Activated CD4-positive, alpha-beta T cell treated with anti-CD3 and anti-CD28 coated beads for 4 hours (primary cell): ENCODE data around the gene RAB31.

Experiments
- DNase-seq, 2 donors: peaks; one replicate each; pipeline ENCODE4 v3.0.0-alpha.2; 2020

The RAB31 gene

DNA sequence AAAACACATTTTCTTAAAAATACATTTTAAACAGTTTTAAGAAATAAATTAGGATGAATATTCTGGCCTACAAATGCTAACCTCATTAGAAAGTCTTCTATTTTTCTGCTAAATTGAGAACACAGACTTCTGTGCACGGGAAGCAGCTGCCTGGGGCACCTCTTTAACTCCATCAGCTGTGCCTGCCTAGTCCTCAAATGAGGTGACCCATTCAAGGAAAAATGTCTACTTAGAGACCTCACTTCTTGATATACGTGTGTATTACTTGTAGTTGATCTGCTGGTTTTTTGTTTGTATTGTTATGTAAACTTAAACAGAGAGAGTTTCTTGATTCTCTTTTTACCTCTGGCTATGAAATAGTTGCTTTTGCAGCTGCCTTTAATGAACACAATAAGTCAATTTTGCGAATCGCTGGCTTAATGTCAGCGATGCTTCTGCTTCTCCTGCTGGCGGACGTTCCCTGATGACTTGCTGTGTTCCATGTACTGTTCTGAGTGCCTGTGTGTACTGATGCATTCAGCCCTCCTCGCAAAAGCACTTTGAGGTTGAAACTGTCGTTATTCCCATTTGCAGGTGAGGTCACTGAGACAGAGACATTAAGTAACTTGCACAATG lies 88.9 kb downstream of the RAB31 start:
- no peak for DNase-seq

DNA sequence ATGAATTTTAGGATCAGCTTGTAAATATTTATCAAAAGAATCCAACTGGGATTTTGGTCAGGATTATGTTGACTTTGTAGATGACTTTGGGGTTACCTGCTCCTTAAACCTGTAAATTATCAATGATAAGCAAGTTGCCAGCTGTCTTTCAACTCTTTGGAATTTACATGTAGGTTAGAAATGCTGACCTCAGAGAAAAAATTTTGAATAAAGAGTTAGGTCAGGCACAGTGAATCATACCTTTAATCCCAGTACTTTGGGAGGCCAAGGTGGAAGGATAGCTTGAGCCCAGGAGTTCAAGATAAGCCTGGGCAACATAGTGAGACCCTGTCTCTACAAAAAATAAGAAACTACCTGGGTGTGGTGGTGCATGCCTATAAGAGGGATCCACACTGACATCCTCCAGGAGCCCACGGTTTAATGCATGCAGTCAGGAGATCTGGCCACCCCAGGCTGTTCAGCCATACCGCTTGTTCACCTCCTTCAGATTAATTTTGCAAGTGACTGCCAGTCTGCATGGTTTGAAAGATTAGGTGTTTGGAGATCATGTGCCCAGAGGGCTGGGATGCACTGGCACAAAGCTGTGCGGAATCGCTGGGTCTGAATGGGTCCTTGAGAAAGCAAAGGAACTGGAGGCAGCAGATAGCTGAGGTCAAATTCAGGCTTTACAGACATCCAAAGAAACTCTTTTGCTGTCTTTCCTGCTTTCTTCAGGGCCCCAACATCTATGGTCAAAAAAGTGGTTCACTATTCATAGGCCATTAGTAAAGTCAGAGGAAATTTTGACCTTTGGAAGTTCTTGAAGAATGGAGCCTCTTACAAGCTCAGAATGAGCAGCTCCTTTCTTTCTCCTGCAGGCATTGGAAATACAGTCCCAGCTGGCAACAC lies 94.3 kb downstream of the RAB31 start:
- no peak for DNase-seq

DNA sequence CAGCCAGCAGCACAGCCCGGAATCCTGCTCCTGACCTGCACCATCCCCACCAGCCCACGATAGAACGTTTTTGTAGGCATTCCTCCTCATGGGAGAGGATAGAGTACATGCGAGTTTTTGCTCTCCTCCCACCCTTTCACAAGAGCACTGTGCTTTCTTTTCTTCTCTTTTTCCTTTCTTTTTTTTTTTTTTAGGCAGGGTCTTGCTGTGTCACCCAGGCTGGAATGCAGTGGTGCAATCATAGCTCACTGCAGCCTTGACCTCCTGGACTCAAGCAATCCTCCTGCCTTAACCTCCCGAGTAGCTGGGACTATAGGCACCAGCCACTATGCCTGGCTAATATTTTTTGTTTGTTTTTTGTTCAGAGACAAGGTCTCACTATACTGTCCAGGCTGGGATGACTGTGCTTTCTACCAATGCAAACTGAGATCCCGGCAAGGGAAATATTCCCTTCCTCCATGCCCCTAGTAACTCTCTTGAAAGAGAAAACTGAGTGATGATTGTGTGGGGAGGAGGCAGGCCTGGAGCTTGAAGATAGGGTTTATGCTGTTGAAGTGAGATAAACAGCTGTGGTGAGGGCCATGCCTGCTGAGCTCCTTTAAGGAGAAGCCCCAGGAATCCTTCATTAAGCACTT lies 95.1 kb downstream of the RAB31 start:
- DNase-seq, result no peak

DNA sequence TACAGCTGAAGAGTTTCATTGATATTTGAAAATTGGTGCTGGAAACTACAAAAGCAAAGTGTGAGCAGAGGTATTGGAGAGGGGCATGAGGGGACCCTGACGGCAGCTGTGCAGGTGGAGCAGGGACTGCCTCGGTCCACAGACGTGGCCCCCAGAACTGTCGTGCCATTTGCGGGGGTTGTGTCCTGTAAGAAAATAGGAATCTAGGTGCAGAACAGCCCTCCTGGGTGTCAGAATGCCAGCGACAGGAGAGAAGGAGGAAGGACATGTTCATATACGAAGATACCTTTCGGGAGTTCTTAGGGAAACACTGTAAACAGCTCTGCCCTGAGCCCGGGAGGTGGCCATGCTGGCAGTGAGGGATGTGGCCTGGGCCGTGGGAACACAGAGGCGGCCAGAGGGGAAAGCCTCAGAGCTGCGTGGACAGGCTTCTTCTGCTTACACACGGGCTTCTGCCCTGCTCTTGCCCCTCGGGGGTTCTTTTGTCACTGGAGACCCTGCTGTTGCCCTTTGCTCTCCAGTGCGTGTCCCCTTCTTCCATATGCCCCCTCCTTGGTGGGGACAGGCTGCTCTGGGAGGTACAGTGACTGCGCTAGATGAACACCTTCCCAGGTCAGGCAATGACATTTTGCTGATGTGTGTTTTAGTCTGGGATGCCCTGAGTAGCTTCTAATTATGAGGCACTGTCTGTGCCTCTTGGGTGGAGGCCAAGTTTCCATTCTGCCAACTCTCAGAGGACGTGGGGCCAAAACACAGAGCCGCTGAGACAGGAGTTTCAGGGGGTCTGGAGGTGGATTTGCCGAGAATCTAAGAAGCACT lies 95.8 kb downstream of the RAB31 start:
- DNase-seq, result no peak

DNA sequence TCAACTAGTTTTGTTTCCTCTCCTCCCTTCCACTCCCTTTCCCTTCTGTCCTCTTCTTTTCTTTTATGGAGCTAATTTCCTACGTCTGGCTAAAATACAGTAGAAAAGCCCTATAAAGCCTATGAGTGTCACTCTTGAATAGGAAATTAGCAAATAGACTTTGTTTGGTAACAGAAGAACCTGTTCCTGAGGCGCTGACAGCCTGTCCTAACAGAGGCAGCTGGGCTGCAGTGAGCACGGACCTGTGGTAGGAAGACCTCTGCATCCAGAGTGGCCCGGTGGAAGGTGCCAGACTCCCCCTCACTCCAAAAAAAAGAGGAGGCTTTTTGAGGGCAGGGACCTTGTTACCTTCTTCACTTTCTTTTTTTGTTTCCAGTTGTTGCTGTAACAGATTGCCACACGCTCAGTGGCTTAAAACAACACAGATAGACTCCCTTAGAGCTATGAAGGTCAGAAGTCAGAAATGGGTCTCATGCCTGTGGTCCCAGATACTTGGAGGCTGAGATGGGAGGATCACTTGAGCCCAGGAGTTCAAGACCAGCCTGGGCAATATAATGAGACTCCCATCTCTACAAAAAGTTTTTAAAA lies 96.5 kb downstream of the RAB31 start:
- no peak for DNase-seq

DNA sequence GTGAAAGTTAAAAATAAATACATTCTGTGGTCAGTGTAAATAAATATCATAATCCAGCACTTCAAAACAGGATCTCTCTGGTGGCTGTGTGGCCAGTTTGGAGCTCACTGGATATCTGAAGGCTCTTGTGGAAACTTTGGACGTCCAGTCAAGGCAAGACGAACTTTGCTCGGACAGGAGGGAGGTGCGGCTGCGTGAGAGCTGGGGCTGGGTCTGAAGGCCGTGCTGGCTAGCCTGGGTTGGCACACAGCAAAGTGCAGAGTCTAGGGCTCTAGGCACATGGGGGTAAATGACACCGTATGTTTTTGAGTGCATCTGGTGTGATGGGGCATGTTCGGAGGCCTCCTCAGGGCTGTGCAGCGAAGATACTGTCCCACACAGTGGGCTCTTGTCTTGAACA lies 98.8 kb downstream of the RAB31 start:
- DNase-seq, result no peak

DNA sequence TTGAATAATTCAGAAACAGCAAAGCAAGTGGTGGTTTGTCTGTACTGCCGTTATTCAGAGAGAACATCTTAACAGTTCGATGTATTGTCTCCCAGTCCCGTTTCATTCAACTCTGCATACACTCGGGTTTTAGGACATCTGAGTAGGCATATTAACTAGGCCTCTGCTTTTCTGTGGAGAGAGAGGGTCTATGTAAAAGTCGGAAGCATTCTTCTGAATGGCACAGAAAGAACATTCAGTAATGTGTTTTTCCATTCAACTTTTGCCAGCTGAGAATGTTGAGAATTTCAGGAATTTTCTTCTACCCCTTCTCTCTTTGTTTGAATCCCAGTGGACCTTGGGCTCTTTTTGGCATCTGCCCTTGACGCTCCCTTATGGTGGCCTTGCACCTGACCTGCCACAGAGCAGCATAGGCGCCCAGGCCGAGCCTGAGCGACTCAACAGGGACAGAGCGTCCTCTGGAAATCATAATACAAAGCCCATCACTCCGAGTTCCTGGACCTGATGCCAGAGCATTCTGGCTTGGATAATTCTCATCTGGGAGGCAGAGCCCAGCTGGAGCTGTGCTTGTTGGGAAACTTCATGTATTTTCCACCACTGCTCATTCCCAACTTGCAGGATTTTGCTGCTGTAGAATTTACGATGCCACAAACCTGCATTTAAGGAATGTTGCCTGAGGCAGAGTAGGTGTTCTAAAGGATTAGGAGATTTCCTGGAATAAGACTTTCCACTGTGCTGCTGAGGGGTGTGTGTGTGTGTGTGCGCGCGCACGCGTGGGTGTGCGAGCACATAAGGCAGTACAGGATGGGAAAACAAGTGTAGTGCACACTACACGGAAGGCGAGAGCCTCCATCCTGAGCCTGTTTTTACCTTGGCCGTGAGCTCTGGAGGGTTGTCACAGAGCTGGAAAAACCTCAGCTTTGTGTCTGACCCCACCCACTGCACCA lies 100.5 kb downstream of the RAB31 start:
- no peak for DNase-seq

DNA sequence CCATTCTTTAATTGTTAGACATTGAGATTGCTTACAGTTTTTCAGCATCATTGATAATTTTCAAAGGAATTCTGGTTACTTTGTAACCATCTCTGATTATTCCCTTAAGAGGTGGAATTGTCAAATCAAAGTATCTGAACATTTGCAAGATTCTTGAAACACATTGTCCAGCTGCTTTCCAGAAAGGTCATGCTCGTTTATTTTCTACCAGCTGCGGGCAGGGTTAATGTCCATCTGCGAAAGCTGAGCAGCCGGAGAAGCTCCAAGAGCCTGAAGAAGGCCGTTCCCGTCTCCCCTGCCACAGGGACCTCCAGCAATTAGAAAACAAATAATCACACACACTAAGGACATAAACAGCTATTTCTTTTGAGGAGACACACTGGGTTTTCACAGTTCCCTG lies 101.6 kb downstream of the RAB31 start:
- no peak for DNase-seq

DNA sequence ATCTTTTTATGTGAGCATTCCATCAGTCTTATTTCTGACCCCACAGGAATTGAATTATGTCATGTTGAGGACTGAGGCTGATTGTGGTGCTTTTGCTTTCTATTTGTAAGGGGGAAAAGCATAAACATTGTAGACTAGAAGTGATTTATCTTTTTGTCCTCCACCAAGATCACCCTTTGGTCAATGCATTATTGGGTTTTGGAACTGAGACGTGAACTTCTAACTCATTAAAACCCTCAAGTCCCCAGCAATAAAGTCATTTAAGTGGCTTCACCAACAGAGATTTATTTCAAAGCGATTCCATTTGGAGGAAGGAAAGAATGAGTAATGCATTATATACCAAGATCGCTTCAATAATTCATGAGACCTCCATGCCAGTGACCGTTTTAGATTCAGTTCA lies 102.2 kb downstream of the RAB31 start:
- DNase-seq, result no peak

DNA sequence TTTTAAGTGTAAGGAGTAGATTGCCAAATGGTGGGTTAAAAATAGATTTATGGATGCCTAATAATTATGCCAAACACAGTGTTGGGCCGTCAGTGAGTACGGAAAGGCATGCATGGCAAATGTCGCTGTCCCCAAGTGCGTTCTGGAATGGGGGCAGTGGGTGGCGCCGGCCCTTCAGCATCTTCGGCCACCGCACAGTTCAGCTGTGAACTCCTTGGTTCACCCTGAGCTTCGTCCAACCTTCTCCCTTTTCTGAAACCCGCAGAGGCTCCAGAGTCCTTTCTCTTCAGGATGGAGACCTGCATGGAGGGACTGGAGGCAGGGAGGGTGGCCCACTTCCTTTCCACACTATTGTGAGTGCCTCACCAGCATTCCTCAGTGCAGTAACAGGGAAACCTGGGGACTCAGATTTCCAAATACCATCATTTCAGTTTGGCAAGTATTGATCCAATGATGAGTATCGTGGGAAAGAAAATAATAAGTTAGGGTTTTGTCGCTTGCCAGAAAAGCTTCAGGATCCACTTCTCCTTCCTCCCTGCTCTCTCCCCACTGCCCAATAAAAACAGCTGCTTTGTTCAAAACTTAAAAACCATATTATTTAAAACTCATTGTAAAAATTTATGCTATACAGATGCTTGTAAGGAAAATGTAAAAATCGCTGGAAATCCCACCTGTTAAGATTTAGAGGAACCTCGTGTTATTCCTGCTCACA lies 103.0 kb downstream of the RAB31 start:
- no peak for DNase-seq

DNA sequence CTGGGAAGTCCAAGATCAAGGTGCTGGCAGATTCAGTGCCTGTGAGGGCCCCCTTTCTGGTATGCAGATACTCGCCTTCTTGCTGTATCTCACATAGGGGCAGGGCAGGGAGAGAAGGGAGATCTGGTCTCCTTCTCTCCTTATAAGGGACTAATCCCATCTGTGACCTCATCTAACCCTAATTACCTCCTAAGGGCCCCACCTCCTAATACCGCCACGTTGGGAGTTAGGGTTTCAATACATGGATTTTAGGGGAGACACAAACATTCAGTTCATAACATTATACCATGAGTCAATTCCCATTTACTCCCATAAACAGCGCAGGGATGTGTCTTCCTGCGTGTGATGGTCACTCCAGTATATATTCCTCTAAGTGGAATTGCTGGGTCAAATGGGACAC lies 103.9 kb downstream of the RAB31 start:
- no peak for DNase-seq

DNA sequence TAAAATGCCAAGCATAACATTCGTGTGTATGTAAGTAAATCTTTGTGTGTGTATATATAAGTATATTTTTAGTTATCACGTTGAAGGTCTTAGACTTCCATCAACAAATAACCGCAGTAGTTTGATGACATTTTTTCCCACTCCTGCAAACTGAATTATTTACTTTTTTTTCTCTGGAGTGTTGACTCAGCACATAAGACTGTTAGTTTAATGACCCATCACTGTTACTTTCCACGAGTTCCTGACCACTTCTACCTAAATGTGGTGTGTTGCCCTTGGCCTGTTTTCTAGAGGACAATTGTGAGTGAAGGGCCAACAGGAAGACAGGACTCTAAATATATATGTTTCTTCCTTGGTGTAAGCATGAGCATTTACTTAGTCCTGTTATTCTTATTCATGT lies 106.3 kb downstream of the RAB31 start:
- no peak for DNase-seq

DNA sequence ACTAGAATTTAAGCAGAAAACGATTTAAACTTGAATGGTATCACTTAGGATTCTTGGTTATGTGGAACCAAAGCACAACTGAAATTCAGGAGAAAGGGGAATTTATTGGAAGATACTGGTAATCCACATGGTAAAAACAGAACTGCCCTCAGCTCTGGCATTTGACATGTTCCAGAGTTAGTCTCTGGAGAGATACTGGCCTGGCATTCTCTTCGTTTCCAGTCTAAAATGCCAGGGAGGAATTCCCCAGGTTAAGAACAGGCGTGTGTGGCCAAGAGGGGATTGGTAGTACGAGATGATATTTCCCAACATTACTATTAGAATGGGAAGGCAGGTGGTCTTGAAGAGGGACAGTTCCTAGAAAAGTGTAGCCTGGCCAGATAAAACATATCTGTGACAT lies 109.2 kb downstream of the RAB31 start:
- no peak for DNase-seq

DNA sequence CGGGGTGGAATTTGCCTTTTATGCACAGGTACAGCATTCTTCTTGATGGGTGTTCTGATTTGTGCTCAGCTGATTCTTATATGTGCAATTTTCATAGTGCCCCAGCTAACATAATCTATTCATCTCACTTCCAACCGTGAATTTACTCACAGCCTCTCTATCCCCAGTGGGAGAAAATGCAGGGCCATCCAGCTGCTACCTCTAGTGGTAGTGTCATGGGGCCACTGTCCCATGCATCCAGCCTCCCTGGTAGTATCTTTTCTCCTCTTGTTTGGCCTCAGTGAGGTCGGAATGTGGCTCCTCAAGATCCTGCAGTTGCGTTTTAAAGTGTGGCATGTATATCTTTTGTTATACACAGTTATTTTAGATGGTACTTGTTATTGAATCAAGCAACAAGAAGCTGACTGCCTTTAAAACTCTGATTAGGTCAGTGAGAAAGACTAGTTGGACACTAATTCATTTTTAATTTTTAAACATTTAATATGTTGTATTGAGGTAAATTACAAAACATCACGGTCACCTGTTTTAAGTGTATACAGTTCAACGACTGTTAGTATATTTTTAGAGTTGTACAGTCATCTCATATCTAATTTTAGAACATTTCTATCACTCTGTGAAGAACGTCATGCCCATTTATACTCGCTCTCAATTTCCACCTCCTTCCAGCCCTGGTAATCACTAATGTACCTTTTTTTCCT lies 109.8 kb downstream of the RAB31 start:
- no peak for DNase-seq

DNA sequence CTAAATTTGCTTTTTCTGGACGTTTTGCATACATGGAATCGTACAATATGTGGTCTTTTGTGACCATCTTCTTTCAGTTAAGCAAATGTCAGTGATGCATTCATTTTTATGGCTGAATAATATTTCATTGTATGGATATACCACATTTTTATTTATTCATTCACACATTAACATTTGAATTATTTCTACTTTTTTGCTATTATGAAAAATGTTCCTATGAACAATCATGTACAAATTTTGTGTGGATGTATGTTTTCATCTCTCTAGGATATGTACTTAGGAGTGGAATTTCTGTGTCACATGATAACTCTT lies 110.3 kb downstream of the RAB31 start:
- DNase-seq, result no peak

DNA sequence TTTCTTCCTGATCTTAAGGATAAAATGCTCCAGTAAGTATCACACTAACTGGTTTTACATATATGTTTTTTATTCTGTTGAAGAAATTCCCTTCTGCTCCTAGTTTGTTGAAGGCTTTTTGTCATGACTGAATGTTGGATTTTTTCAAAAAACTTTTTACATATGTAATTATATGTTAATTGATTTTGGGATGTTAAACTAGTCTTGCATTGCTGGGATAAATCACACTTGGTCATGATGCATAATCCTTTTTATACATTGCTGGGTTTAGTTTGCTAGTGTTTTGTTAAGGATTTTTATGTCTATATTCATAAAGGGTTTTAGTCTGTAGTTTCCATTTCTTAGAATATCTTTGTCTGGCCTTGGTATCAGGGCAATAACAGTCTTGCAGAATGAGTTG lies 112.0 kb downstream of the RAB31 start:
- no peak for DNase-seq

DNA sequence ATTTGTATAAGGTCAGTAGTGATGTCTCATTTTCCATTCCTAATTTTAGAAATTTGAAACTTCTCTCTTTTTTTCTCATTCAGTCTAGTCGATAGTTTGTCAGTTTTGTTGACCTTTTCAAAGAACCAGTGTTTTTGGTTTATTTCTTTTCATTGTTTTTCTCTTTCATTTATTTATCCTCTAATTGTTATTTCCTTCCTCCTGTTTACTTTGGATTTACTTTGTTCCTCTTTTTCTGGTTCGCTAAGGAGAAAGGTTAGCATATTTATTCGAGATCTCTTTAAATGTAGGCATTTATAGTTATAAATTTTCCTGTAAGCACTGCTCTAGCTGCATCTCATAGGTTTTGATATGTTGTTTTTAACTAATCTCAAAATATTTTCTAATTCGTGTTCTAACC lies 112.6 kb downstream of the RAB31 start:
- DNase-seq, result no peak

DNA sequence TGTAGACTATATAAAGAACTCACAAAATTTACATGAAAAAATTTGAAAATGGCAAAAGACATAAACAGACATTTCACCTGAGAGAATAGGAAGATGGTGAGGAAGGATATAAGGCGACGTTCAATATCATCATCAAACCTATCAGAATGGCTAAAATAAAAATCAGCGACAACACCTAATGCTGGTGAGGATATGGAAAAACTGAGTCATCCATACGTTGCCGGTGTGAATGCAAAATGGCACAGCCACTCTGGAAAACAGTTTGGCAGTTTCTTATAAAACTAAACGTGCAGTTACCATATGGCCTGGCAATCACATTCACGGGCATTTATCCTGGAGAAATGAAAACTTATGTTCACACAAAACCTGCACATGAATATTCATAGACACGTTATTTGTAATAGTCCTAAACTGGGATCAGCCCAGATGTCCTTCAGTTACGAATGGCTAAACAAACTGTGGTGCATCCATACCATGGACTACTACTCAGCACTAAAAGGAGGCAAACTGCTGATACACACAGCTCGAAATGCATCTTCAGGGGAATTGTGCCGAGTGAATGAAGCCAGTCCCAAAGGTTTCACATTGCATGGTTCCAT lies 114.6 kb downstream of the RAB31 start:
- no peak for DNase-seq

DNA sequence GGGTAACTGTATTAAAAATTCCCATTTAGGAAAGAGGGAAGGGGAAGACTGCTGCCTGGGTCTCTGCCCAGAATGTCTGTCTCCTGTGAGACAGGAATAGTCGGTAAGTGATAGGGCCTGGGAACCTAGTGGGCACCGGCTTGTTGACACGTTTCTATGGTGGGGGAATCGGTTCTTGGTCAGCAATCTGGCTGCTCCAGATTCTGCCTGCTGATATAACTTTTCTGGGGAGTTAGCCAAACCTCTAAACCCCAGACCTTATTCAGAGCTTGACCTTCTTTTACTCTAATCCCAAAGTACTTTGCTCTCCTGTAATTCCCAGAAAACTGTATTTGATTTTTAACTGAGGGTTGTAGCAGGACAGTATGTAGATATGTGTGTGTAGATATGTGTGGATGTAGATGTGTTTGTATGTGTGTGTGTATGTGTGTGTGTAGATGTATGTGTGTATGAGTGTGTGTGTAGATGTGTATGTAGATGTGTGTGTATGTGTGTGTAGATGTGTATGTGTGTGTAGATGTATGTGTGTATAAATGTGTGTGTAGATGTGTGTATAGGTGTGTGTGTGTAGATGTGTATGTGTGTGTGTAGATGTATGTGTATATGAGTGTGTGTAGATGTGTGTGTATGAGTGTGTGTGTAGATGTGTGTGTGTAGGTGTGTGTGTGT lies 115.8 kb downstream of the RAB31 start:
- no peak for DNase-seq

DNA sequence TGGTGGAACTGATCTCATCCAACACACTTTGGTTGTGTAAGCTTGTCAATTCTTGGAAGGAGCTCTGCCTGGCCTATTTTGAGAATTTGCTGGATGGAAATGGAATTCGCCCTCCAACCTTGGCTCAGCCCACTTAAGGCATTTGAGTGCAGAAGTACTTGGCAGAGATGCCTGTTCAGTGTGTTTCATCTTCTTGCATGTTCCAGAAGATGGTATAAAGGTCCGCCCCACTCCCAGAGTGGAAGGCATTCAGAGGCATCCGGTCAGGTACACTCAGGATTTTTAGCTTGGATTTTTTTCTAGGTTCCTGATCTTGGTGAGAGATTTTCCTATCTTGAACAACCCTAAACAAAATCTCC lies 116.4 kb downstream of the RAB31 start:
- no peak for DNase-seq
